IMR-90 (cell line): ENCODE measurements around the gene MYO3B. TPM values are rescaled to one million over a fixed set of nuclear protein-coding genes. Genes with fewer than 3 reads are reported as not detected.

ENCODE experiments used
- ATAC-seq: fragments of 200-7000 bp; cut with Tn5 transposase; 2 replicates; pipeline ENCODE4 v1.9.1; 2020; ENCODE audit warnings: low read depth, mild to moderate bottlenecking, moderate library complexity
- BruUV-seq: library from RNA; stranded (reverse); fragments of 400-500 nt; replicated peaks from 2 replicates; lab custom pipeline; 2021; lab: Mats Ljungman, UMichigan
- CTCF ChIA-PET: fragments of 300-600 bp; formaldehyde crosslinking; extraction: SDS; loops from one replicate; lab custom pipeline; 2021; ENCODE audit warnings: antibody characterized with exemption; lab: Yijun Ruan, JAX
- POLR2A ChIA-PET: fragments of 300-600 bp; sonication (Branson Sonifier 250); formaldehyde crosslinking; loops from one replicate; lab custom pipeline; 2022; ENCODE audit warnings: antibody characterized with exemption; ENCODE audit not compliant: unreplicated experiment; lab: Charles Lee
- DNase-seq: peaks from one replicate; pipeline ENCODE4 v3.0.0; 2013
- H2AFZ ChIP-seq: replicated peaks from 2 replicates; pipeline ENCODE3; 2013; ENCODE audit warnings: low read length, mild to moderate bottlenecking; ENCODE audit not compliant: poor library complexity
- H2AK5ac ChIP-seq: 2 replicates; pipeline ENCODE4 v1.6.1; 2013; ENCODE audit warnings: low read depth, low read length, inconsistent platforms
- H2AK9ac ChIP-seq: replicated peaks from 2 replicates; pipeline ENCODE3; 2013; ENCODE audit warnings: mild to moderate bottlenecking, low read depth, low read length, moderate library complexity; ENCODE audit not compliant: poor library complexity
- H2BK120ac ChIP-seq: 2 replicates; pipeline ENCODE4 v1.6.1; 2013; ENCODE audit warnings: low read depth, low read length, inconsistent platforms
- H2BK15ac ChIP-seq: 3 replicates; pipeline ENCODE4 v1.6.1; 2013; ENCODE audit warnings: low read depth, low read length, inconsistent platforms
- H2BK20ac ChIP-seq: 2 replicates; pipeline ENCODE4 v1.6.1; 2013; ENCODE audit warnings: low read depth, mild to moderate bottlenecking, inconsistent platforms, low read length, moderate library complexity
- H2BK5ac ChIP-seq: 2 replicates; pipeline ENCODE4 v1.6.1; 2013; ENCODE audit warnings: mild to moderate bottlenecking, low read depth, low read length, inconsistent platforms; ENCODE audit not compliant: poor library complexity, severe bottlenecking
- H3K14ac ChIP-seq: replicated peaks from 2 replicates; pipeline ENCODE4 v1.6.1; 2013; ENCODE audit warnings: low read depth, low read length, inconsistent platforms
- H3K18ac ChIP-seq: 2 replicates; pipeline ENCODE4 v1.6.1; 2013; ENCODE audit warnings: low read depth, low read length, control low read depth
- H3K23ac ChIP-seq: 2 replicates; pipeline ENCODE4 v1.6.1; 2013; ENCODE audit warnings: low read depth, low read length, inconsistent platforms
- H3K27ac ChIP-seq: 2 replicates; pipeline ENCODE4 v1.5.1; 2013; ENCODE audit warnings: mild to moderate bottlenecking, control low read depth, low read length; ENCODE audit not compliant: insufficient read depth
- H3K27me3 ChIP-seq: 2 replicates; pipeline ENCODE4 v1.6.1; 2013; ENCODE audit warnings: low read length; ENCODE audit not compliant: control insufficient read depth, insufficient read depth
- H3K36me3 ChIP-seq: 2 replicates; pipeline ENCODE4 v1.6.1; 2013; ENCODE audit warnings: low read length, mixed read lengths; ENCODE audit not compliant: control insufficient read depth, insufficient read depth
- H3K4ac ChIP-seq: 2 replicates; pipeline ENCODE4 v1.6.1; 2013; ENCODE audit warnings: low read depth, low read length, inconsistent platforms
- H3K4me1 ChIP-seq: 2 replicates; pipeline ENCODE4 v1.6.1; 2013; ENCODE audit warnings: low read length, mixed read lengths; ENCODE audit not compliant: control insufficient read depth, insufficient read depth
- H3K4me2 ChIP-seq: 2 replicates; pipeline ENCODE4 v1.6.1; 2013; ENCODE audit warnings: low read depth, mild to moderate bottlenecking, control low read depth, low read length, moderate library complexity
- H3K4me3 ChIP-seq: 2 replicates; pipeline ENCODE4 v1.5.1; 2013; ENCODE audit warnings: low read depth, mild to moderate bottlenecking, control low read depth, low read length, moderate library complexity; ENCODE audit not compliant: insufficient read depth
- H3K56ac ChIP-seq: 2 replicates; pipeline ENCODE4 v1.6.1; 2013; ENCODE audit warnings: low read length, inconsistent platforms; ENCODE audit not compliant: insufficient read depth; ENCODE audit errors: extremely low read depth
- H3K79me1 ChIP-seq, 2 experiments: 2 replicates each; pipeline ENCODE4 v1.6.1; 2013; ENCODE audit warnings: low read length in 2 of 2, inconsistent platforms in 1 of 2, low read depth in 1 of 2
- H3K9ac ChIP-seq: 2 replicates; pipeline ENCODE4 v1.6.1; 2013; ENCODE audit warnings: low read depth, low read length, control low read depth
- H3K9me1 ChIP-seq: 2 replicates; pipeline ENCODE4 v1.6.1; 2013; ENCODE audit warnings: low read length, inconsistent platforms; ENCODE audit not compliant: insufficient read depth
- H3K9me3 ChIP-seq: 2 replicates; pipeline ENCODE4 v1.6.1; 2013; ENCODE audit warnings: low read length; ENCODE audit not compliant: control insufficient read depth, insufficient read depth
- H4K20me1 ChIP-seq: 2 replicates; pipeline ENCODE4 v1.6.1; 2013; ENCODE audit warnings: low read length, inconsistent platforms; ENCODE audit not compliant: insufficient read depth
- H4K5ac ChIP-seq: 2 replicates; pipeline ENCODE4 v1.6.1; 2013; ENCODE audit warnings: mild to moderate bottlenecking, low read depth, low read length, control low read depth
- H4K8ac ChIP-seq, 2 experiments: 2 replicates each; pipeline ENCODE4 v1.6.1; 2013; ENCODE audit warnings: low read depth in 2 of 2, low read length in 2 of 2, control low read depth in 1 of 2, inconsistent platforms in 1 of 2
- H4K91ac ChIP-seq: 2 replicates; pipeline ENCODE4 v1.6.1; 2013; ENCODE audit warnings: low read depth, low read length, inconsistent platforms; ENCODE audit not compliant: insufficient read depth
- BHLHE40 ChIP-seq: fragments of 150-350 bp; IDR thresholded peaks from 2 replicates; pipeline ENCODE4 v1.6.1; 2016; ENCODE audit warnings: mild to moderate bottlenecking, low read depth, low read length
- CEBPB ChIP-seq: IDR thresholded peaks from 2 replicates; pipeline ENCODE4 v1.6.1; 2012; ENCODE audit warnings: low read depth, low read length, improper control_type of control experiment
- CTCF ChIP-seq: conservative IDR thresholded peaks from 2 replicates; pipeline ENCODE4 v1.5.1; 2012; ENCODE audit warnings: mild to moderate bottlenecking, low read depth, low read length, improper control_type of control experiment
- ELK1 ChIP-seq: fragments of 150-350 bp; IDR thresholded peaks from 2 replicates; pipeline ENCODE4 v1.6.1; 2016; ENCODE audit warnings: low read depth, mild to moderate bottlenecking, low read length, moderate library complexity, borderline replicate concordance
- FOS ChIP-seq: fragments of 150-350 bp; IDR thresholded peaks from 2 replicates; pipeline ENCODE4 v1.6.1; 2016; ENCODE audit warnings: low read depth, low read length
- MAFK ChIP-seq: IDR thresholded peaks from 2 replicates; pipeline ENCODE4 v1.6.1; 2012; ENCODE audit warnings: low read depth, low read length, improper control_type of control experiment
- MAZ ChIP-seq: IDR thresholded peaks from 2 replicates; pipeline ENCODE4 v1.6.1; 2012; ENCODE audit warnings: low read depth, mild to moderate bottlenecking, low read length, improper control_type of control experiment, moderate library complexity, borderline replicate concordance
- MXI1 ChIP-seq: IDR thresholded peaks from 2 replicates; pipeline ENCODE4 v1.6.1; 2012; ENCODE audit warnings: low read depth, mild to moderate bottlenecking, low read length, moderate library complexity, borderline replicate concordance
- NFE2L2 ChIP-seq: fragments of 150-350 bp; IDR thresholded peaks from 2 replicates; pipeline ENCODE4 v1.6.1; 2016; ENCODE audit warnings: low read depth, mild to moderate bottlenecking, low read length
- POLR2A ChIP-seq: IDR thresholded peaks from 2 replicates; pipeline ENCODE4 v1.6.1; 2012; ENCODE audit warnings: mild to moderate bottlenecking, low read depth, low read length
- RAD21 ChIP-seq: IDR thresholded peaks from 2 replicates; pipeline ENCODE4 v1.6.1; 2012; ENCODE audit warnings: low read length, improper control_type of control experiment
- RCOR1 ChIP-seq: IDR thresholded peaks from 2 replicates; pipeline ENCODE4 v1.6.1; 2012; ENCODE audit warnings: mild to moderate bottlenecking, low read length, improper control_type of control experiment; ENCODE audit not compliant: insufficient replicate concordance
- RFX5 ChIP-seq: IDR thresholded peaks from 2 replicates; pipeline ENCODE4 v1.8.0; 2012; ENCODE audit warnings: low read depth, mild to moderate bottlenecking, low read length, moderate library complexity
- SMC3 ChIP-seq: fragments of 150-350 bp; IDR thresholded peaks from 2 replicates; pipeline ENCODE4 v1.6.1; 2016; ENCODE audit warnings: low read depth, mild to moderate bottlenecking, antibody characterized with exemption, low read length, moderate library complexity
- USF2 ChIP-seq: fragments of 150-350 bp; IDR thresholded peaks from 2 replicates; pipeline ENCODE4 v1.6.1; 2017; ENCODE audit warnings: mild to moderate bottlenecking, antibody characterized with exemption, low read length, low read depth
- WGBS, 2 experiments: methylation state at CpG; one replicate each; pipeline versions ENCODE4 v1.1.5 to v1.1.7; 2013; ENCODE audit warnings: missing lambda C conversion rate in 2 of 2; ENCODE audit not compliant: insufficient read length in 1 of 2; ENCODE audit errors: extremely low coverage in 2 of 2; 5-methylcytosine and 5-hydroxymethylcytosine counted together
- dilution Hi-C: fragments of 300-500 bp; cut with HindIII; formaldehyde crosslinking; loops from one replicate; pipeline ENCODE4 v1.14.3; 2018; ENCODE audit warnings: low sequenced_read_pairs; ENCODE audit not compliant: unreplicated experiment
- in situ Hi-C: fragments of 300-500 bp; cut with MboI; formaldehyde crosslinking; loops from 3 replicates; pipeline ENCODE4 v1.14.3; 2019; ENCODE audit warnings: low sequenced_read_pairs, inconsistent platforms, mixed read lengths
- intact Hi-C: fragments of 100-400 bp; cut with micrococcal nuclease; formaldehyde crosslinking; loops from 2 replicates; pipeline ENCODE4 v1.10.0; 2022
- polyA plus RNA-seq, 3 experiments: library from polyadenylated mRNA; depleted of rRNA; stranded (reverse); fragments of >200 nt; gene quantifications; 2 replicates each; pipeline ENCODE4 v1.2.3, GENCODE V29; 2012; ENCODE audit warnings: low replicate concordance in 1 of 3
- total RNA-seq: library from RNA; depleted of rRNA; stranded (reverse); fragments of >200 nt; gene quantifications from 2 replicates; pipeline ENCODE4 v1.2.3, GENCODE V29; 2012

Gene MYO3B
- total and polyA plus RNA-seq, 2 of the 4 experiments (the other 2 are of a cell fraction): 0.02 TPM; not detected in 1

GRCh38 chr2:170432823-170433222, 254.9 kb downstream of the MYO3B start:
- CTCF ChIA-PET: no interaction called here
- H3K27me3 ChIP-seq: no peaks in the 10 kb centered on the region
- H2BK20ac ChIP-seq: no peak overlapping the region
- H4K5ac ChIP-seq: no peak overlapping the region
- intact Hi-C loops (no loop called here), dilution Hi-C loops (no loop called here), in situ Hi-C loops (no loop called here)
- no peak overlapping the region for H2BK15ac ChIP-seq
- H3K23ac ChIP-seq: no peak overlapping the region
- H3K9ac ChIP-seq: no peak overlapping the region
- H2AK9ac ChIP-seq: no peak overlapping the region
- POLR2A ChIA-PET: no interaction called here
- no peak overlapping the region for H4K91ac ChIP-seq
- no peak overlapping the region for H3K18ac ChIP-seq
- no peaks in the 10 kb centered on the region for H3K9me1 ChIP-seq
- no peaks in the 10 kb centered on the region for H3K79me1 ChIP-seq
- no peak overlapping the region for H3K4me2 ChIP-seq
- no peaks in the 10 kb centered on the region for H3K36me3 ChIP-seq
- no peaks in the 10 kb centered on the region for H4K20me1 ChIP-seq
- no peak overlapping the region for H2AFZ ChIP-seq
- H2BK5ac ChIP-seq: no peak overlapping the region
- H3K4me3 ChIP-seq: no peak overlapping the region
- H3K9me3 ChIP-seq: no peaks in the 10 kb centered on the region
- no peak overlapping the region for H3K14ac ChIP-seq
- H2AK5ac ChIP-seq: no peak overlapping the region
- H4K8ac ChIP-seq: no peak overlapping the region
- H2BK120ac ChIP-seq: no peak overlapping the region
- no peak overlapping the region for H3K27ac ChIP-seq
- BruUV-seq: no TSS peak
- no CpG with 5 or more reads among the region's 4 CpGs for WGBS, 2 experiments
- H3K56ac ChIP-seq: no peak overlapping the region
- H3K4me1 ChIP-seq: no peaks in the 10 kb centered on the region
- no peak overlapping the region for H3K4ac ChIP-seq
- no peak for DNase-seq
- no peak for TF ChIP-seq RFX5
- no peak for TF ChIP-seq MAFK
- no peak for TF ChIP-seq CTCF
- TF ChIP-seq BHLHE40: no peak
- no peak for TF ChIP-seq MAZ
- TF ChIP-seq MXI1: no peak
- TF ChIP-seq CEBPB: no peak
- TF ChIP-seq SMC3: no peak
- no peak for TF ChIP-seq POLR2A
- TF ChIP-seq NFE2L2: no peak
- no peak for TF ChIP-seq RAD21
- no peak for TF ChIP-seq RCOR1
- no peak for TF ChIP-seq USF2
- no peak for TF ChIP-seq FOS
- TF ChIP-seq ELK1: no peak
- no peak for ATAC-seq
